Suppressor macrophage treated with lipopolysaccharide for 4 hours (primary cell): ENCODE results near the gene PGAP3.

Experiments
- DNase-seq: peaks from one replicate; pipeline ENCODE4 v3.0.0-alpha.2; 2020

The PGAP3 gene

DNA sequence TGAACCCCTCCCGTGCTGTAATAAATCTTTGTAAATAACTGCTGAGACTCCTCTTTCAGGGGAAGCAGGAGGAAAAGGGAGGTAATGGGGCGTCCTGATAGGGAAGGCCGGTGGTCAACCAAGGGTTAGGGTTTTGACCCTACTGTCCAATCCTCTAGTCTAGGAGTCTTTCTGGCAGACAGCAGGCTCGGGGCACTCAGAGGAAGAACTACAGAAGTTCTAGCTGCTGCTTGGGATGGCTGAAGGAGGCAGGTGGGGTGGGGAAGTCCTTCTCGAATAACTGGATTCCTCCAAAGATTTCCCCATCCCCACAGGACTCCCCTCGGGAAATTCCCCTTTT, 51.3 kb downstream of the PGAP3 start:
- DNase-seq: no peak

DNA sequence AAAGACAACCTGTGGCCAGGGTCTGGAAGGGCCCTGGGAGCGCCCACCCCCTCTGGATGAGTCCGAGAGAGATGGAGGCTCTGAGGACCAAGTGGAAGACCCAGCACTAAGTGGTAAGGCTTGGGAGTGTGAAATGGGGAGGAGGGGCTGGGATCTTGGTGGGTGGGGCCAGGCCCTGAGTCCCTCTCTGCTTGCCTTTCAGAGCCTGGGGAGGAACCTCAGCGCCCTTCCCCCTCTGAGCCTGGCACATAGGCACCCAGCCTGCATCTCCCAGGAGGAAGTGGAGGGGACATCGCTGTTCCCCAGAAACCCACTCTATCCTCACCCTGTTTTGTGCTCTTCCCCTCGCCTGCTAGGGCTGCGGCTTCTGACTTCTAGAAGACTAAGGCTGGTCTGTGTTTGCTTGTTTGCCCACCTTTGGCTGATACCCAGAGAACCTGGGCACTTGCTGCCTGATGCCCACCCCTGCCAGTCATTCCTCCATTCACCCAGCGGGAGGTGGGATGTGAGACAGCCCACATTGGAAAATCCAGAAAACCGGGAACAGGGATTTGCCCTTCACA, 52.2 kb downstream of the PGAP3 start:
- DNase-seq: no peak

DNA sequence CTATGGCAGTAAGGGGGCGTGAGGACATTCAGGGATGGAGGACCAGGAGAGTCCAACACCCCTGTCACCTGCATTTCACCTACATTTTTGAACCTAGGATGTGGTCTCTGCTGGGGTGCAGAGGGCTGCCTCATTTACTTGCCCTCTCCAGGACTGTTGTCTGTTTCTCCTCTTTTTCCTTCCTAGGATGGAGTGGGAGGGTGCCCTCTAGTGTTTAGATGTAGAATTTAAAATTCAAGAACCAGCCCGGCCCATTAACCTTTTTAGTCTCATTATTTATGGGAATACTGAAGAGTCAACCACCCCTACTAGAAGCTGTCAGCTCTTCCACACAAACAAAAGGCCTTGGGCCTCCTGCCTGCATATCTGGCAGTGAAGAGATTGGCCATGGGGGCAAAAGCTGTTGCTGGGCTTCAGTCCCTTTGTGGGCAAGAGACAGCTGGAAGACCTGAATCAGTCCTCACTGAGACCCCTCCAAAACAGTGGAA, 53.4 kb downstream of the PGAP3 start:
- peak; percentile 71 for DNase-seq

DNA sequence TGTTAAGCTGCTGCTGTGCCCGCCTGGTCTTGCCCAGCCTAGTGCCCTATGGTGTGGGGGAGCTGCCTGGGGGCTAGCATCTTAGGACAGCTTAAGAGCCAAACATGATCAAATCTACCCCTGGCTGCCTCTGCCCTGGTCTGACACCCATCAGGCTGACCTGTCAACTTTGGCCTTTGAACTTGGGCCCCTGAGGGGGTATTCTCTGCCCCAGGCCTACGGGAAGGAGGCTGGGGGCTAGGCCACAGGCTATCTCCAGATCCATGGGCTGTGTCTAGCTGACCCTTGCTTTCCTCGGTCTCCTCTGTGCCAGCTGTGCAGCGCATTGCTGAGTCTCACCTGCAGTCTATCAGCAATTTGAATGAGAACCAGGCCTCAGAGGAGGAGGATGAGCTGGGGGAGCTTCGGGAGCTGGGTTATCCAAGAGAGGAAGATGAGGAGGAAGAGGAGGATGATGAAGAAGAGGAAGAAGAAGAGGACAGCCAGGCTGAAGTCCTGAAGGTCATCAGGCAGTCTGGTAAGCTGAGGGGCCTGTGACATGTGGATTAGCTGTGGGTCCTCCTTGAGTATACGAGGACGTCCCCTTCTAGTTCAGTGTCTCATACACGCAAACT, 54.2 kb downstream of the PGAP3 start:
- DNase-seq: no peak

DNA sequence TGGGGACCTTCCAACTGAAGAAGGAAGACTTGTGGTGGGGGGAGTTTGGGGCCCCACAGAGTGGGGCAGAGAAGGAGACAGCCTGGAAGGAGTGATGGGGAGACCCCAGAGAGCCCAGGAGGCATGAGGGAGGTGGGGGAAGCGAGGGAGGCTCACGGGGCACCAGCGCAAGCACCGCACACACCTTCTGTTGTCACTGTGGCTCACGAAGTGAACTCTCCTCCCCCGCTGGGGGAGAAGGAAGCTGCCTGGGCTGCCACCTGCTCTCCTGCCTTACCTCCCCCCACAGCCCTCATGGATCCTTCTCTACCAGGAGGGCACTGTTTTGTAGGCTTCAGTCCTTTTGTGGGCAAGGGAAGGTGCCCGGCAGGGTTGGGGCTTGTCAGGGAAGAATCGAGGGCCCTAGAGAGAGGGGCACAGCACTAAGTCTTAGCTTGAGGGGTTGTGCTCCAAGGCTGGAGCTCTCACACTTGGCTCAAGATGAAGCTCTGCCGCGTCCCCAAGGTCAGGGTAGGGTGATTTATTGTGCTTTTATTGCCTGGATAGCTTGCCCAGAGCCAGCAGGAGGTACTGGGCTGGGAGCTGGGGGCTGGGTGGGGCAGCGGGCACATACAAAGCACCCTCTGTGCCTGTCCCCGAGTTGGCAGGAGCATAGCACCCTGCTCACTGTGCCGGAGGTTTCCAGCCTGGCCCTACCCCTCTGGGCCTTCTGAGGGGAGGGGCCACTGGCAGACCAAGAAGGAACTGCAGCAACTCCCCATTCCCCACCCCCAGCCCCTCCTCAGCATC, 55.5 kb downstream of the PGAP3 start:
- DNase-seq: no peak

DNA sequence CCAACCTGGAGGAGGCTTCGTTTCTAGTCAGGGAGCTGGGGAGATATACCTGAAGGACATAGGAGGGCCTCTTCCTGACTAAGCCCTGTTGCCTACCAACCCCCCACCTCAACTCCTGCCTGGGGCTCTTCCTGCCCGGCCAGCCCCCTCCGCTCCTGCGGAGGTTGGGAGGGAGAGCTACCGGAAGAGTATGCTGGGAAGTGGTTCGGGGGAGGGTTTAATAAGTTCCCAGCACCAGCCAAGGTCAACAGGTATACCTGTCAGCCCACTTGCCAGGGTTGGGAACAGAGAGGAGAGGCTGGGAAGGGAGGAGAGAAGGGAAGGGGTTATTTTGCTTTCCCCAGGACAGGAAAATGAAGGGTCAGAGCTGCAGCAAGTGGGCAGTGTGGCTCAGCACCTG, 56.5 kb downstream of the PGAP3 start:
- no peak for DNase-seq

DNA sequence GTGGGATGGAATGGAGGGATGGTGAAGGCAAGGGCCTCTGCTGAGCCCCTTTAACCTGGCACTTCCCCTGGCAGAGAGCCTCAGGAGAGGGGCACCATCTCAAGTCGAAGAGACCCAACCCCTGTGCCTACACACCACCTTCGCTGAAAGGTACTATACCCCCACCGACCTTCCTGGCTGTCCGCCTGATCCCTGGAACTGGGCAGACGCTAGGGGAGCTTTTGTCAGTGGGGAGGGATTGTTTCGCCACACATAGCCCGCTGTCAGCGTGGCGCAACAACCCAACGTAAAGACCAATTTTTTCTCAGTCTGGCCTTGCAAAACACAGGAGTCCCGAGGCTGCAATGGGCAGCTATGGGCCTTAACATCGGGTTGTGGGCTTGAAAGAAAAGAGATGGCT, 58.0 kb downstream of the PGAP3 start:
- DNase-seq: peak; percentile 58

DNA sequence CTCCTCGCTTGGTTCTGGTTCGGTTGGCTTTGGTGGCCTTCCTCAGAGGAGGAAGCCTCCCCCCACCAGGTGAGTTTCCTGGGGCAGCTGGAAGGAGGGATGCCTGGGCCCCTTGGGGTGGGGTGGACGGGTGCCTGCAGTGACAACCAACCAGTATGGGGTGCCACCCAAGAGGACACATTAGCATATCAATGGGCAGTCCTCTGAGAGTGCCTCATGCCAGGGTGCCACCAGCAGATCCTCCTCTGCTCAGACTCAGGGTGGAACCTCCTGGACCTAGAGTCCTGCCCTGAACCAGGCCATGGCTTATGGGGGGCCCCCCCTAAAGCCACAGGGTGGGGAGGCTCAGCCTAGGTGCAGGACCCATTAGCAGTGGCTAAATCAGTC, 58.4 kb downstream of the PGAP3 start:
- no peak for DNase-seq

DNA sequence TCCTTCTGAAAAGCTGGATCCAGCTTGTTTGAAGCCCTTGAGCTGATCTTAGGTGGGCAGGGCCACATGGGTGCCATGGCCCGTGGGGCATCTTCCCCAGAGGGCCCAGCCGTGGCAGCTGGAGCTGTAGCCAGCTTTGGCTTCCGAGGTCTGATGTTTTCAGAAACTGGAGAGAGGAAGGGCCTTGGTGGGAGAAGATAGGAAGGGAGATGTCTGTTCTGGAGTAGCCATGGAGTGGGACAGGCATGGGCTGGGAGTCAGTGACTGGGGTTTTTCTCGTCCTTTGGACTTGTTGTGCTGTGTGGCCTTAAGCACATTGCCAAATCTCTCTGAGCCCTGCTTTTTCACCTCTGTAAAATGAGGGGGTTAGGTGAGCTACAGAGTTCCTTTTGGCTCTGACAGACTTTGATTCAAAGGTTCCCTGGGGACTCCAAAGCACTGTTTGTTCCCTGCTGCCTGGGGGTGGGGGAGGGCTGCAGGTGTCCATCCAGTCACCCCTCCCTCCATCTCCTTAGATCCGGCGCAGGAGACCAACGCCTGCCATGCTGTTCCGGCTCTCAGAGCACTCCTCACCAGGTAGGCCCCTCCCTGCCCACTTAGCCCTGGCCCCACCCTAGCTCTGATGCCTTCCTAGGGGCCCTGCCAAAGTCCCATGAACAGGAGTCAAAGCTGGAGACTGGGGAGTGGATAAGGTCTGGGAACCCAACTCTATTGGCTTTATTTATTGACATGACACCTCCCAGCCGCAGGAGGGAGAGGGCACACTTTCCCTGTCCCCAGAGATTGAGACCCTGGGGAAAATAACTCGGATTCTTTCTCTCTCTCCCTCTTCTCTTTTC, 59.0 kb downstream of the PGAP3 start:
- no peak for DNase-seq

DNA sequence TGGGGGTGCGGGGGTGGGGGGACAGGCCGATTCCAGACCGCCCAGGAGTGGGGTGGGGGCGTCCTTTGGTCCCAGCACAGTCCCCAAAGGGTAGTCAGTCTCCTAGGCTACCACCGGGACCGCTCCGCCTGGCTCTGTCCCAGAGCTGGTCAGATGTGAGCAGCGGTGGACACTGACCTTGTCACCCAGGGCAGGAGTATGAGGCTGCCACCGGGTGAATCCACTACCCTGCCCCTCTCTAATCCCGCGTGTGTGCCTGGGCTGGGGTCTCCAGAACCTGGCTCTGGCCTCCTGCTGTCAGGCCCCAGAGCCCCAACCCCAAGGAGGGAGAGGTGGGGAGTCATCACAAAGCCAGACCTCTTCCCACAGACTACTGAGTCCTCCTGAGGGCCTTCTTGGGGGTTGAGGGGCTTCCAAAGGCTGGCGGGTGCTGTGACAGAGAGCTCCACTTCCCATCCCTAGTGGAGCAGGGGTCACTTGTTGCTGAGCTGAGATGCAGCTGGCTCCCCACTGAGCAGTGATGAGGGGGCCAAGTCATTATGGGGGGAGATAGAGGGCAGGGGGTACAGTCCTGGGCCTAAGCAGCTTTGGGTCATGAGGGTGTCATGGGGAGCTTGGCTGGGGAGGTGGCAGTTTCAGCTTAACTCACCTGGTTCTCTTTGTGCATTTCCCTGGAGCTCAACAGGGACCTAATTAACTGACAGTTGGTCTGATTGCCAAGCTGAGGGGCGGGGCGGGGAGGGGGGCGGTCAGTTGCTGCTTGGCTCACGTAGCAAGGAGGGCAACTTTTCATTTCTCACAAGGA, 59.9 kb downstream of the PGAP3 start:
- DNase-seq: no peak

DNA sequence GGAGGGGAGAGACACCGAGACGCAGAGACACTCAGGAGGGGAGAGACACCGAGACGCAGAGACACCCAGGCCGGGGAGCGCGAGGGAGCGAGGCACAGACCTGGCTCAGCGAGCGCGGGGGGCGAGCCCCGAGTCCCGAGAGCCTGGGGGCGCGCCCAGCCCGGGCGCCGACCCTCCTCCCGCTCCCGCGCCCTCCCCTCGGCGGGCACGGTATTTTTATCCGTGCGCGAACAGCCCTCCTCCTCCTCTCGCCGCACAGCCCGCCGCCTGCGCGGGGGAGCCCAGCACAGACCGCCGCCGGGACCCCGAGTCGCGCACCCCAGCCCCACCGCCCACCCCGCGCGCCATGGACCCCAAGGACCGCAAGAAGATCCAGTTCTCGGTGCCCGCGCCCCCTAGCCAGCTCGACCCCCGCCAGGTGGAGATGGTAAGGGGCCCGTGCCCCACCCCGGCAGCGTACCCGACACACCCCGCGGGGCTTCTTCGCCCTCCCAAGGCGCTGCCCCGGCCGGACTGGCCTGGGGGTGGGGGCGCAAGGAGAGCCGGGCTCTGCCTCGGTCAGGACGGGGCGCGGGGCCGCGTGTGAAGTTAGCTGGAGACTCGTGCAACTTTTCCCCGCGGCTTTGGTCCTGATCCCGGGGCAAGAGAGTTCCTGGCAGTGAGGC, 60.7 kb downstream of the PGAP3 start:
- DNase-seq: no peak

DNA sequence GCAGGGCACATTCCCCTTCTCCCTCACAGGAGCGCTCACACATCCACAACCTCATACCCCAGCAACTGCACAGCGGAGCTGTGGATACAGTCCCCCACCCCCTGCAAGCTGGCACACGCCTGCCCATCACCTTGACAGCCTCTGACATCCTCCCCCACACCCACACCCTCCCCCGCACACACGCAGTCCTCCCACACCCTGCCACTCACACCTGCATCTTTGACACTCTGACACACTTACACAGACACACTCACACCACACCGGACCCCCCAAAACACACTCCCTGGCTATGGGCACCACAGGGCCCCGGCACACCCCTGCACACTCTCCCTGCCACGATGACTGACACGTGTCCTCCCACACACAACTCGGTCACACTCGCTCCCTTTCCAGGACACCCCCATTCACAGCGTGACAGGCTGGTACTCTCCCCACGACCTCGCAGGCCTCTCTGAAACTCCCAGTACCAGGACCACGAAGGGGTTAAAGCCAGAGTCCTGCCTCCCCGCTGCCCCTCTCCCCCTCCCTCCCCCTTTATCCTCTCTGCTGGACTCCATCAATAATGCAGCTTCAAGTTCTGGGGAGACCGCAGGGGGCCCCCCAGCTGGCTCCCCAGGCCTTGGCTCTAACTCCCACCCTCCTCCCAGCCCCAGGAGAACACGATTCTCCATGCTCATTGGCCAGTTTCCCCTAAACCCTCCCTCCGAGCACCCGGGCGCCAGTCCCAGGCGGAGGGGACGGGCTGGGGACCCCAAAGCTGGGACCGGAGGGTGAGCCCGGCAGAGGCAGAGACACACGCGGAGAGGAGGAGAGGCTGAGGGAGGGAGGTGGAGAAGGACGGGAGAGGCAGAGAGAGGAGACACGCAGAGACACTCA, 61.4 kb downstream of the PGAP3 start, which contains the start of gene PPP1R1B:
TSS of gene PPP1R1B (plus strand) at position 782 of the 876 bp plus-strand sequence. CDS start 441 bp downstream, outside the sequence.
- no peak for DNase-seq

DNA sequence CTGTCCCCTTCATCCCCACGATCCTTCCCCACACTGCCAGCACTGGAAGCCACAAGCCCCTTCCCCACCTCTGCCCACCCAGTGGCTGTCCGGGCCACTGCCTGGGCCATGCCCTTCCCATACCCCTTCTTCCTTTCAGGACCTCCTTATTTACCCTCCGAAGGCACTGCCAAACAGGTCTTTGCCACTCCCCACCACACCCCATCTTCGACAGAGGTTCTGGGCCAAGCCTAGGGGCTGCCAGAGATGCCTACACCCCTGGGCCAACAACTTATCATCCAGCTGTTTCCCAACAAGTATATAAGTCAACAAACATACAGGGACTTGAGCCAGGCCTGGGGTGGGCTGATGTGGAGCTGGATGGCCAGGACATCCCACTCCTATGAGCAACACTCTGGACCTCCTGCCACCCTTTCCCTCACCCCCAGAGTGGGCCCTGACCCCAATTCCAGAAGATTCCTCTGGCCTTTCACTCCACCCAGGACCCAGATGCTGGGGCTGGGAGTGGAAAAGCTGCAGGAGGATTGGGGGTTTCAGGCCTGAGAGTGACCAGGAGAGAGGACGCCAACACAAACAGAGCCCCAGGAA, 62.6 kb downstream of the PGAP3 start:
- no peak for DNase-seq

DNA sequence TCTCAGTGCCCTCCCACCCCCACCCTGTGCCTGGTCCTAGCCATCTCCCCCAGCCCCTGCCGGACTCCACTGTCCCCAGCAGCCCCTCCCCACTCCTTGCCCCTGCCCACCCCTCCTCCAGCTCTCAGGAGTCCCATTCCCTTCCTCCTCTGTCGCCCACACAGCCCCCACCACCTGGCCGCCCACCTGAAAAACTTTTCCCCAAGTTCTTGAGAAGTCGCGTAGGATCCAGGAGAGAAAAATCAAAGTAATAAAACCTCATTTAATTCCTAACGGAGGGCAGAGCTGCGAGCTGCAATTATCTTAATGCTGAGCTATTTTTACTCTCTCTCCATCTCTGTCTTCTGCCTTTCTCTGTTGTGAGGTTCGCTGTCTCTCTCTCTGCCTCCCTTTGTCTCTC, 63.5 kb downstream of the PGAP3 start:
- DNase-seq: no peak

DNA sequence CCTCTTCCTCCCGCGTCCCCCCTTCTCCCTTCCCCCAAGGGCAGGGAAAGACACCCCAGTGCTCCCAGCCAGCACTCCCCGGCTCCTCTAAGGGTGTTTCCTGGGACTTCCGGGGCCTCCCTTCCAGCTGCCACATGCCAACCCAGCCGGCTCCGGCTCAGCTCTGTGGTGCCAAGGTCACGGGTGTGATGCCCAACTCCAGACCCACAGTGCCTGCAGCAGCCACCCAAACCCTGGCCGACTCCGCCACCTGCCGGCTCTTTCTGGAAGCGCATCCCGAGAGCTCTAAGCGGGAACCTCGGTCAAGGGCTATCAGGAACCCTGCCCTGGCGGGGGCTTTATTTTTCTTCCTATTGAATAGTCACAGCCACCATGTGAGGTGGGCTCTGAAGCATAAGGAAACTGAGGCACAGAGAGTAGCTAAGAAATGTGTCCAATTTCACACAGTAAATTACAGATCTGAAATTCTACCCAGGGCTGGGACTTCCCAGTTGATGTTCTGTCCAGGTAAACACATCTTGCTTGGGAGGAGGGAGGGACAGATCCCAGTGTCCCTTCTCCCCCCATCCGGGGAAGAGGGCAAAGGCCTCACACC, 64.4 kb downstream of the PGAP3 start:
- peak; percentile 90 for DNase-seq

DNA sequence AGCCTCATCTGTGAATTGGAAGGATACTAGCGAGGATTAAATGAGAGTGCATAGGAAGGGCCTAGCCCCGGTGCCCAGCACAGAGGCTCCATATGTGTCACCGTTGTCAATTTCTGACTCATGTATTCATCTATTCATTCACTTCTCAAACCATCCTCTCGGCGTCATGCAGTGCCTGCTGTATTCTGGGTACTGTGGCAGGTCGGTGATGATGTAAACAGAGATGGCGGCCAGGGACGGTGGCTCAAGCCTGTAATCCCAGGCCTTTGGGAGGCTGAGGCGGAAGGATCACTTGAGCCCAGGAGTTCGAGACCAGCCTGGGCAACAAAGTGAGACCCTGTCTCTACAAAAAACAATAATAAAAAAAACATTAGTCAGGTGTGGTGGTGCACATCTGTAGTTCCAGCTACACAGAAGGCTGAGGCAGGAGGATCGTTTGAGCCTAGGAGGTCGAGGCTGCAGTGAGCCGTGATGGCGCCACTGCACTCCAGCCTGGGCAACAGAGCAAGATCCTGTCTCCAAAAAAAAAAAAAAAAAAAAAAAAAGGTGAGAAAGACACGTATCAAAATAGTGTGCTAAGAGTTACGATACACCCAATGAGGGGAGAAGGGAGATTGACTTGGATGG, 65.4 kb downstream of the PGAP3 start:
- no peak for DNase-seq

DNA sequence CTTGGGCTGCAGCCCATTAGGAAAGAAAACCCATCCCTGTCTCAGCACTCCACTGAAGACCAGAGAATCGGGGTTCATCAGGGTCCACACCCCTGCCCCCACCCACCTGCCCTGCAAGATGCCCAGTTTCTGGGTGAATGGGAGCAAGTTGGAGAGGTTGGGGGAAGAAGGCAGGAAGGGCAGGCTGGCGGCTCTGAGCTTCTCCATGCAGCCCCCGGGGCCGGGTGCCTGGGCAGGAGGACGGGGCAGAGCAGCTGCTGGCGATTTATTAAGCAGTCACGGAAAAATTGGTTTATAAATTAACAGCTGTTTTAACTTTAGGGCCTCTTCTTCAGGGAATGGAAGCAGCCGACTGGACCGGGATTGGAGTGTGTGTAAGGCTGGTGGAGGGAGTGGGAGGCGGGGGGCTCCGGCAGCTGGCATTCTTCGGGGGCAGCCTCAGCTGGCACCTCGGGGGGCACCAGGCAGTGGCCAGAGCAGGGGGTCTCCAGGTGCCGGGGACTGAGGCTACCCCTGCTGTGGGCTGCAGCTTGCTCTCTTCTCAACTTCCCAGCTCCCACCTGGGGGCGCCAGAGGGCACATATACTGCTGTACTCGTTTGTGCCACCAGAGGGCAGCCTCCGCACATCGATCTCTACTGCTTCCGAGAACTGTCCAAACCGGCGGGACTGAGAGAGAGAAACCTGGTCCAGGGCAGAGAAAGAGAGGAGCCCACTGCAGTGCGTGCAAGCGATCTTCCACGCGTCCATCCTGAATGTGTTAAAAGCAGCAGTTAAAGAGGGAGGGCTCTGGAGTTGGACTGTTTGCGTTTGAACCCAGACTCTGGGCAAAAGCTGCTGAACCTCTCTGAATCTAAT, 66.1 kb downstream of the PGAP3 start:
- peak; percentile 89 for DNase-seq
